ENCODE measurements around the gene LEFTY1. TPM values are rescaled to one million over a fixed set of nuclear protein-coding genes. Genes with fewer than 3 reads are reported as not detected.
A peak's percentile ranks its signal among the peaks of the same experiment; 100 is the strongest.

LEFTY1 gene
- total and polyA plus RNA-seq, 9 of the 15 experiments (the other 6 are each of a cell fraction or from before 2014, with no cell fraction given) = 0.07 to 0.24 (median 0.17) TPM; not detected in 5

- TF ChIP-seq ZNF586 (CRISPR knock-in tag; conservative IDR thresholded peaks at IDR 0.05) = no peak
- TF ChIP-seq NFIC (IDR thresholded peaks at IDR 0.05) = no peak
- TF ChIP-seq ZNF57 (CRISPR knock-in tag; IDR thresholded peaks at IDR 0.05) = no peak
- TF ChIP-seq, protein P1, sequence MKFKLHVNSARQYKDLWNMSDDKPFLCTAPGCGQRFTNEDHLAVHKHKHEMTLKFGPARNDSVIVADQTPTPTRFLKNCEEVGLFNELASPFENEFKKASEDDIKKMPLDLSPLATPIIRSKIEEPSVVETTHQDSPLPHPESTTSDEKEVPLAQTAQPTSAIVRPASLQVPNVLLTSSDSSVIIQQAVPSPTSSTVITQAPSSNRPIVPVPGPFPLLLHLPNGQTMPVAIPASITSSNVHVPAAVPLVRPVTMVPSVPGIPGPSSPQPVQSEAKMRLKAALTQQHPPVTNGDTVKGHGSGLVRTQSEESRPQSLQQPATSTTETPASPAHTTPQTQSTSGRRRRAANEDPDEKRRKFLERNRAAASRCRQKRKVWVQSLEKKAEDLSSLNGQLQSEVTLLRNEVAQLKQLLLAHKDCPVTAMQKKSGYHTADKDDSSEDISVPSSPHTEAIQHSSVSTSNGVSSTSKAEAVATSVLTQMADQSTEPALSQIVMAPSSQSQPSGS (CRISPR knock-in tag; IDR thresholded peaks at IDR 0.05) = no peak
- TF ChIP-seq, protein P2, sequence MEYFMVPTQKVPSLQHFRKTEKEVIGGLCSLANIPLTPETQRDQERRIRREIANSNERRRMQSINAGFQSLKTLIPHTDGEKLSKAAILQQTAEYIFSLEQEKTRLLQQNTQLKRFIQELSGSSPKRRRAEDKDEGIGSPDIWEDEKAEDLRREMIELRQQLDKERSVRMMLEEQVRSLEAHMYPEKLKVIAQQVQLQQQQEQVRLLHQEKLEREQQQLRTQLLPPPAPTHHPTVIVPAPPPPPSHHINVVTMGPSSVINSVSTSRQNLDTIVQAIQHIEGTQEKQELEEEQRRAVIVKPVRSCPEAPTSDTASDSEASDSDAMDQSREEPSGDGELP (CRISPR knock-in tag; IDR thresholded peaks at IDR 0.05; ENCODE audit: borderline replicate concordance) = 0 out of 2 replicates have a peak, but pooled peaks have one; percentile 20
- TF ChIP-seq PRDM10 (IDR thresholded peaks at IDR 0.05; ENCODE audit: partially characterized antibody) = no peak
- no peak for TF ChIP-seq SIX5 (IDR thresholded peaks at IDR 0.05; ENCODE audit: borderline replicate concordance in 1 of 2, insufficient read depth in 1 of 2, low read depth in 1 of 2, low read length in 2 of 2)
- TF ChIP-seq, protein P3, sequence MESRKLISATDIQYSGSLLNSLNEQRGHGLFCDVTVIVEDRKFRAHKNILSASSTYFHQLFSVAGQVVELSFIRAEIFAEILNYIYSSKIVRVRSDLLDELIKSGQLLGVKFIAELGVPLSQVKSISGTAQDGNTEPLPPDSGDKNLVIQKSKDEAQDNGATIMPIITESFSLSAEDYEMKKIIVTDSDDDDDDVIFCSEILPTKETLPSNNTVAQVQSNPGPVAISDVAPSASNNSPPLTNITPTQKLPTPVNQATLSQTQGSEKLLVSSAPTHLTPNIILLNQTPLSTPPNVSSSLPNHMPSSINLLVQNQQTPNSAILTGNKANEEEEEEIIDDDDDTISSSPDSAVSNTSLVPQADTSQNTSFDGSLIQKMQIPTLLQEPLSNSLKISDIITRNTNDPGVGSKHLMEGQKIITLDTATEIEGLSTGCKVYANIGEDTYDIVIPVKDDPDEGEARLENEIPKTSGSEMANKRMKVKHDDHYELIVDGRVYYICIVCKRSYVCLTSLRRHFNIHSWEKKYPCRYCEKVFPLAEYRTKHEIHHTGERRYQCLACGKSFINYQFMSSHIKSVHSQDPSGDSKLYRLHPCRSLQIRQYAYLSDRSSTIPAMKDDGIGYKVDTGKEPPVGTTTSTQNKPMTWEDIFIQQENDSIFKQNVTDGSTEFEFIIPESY (CRISPR knock-in tag; IDR thresholded peaks at IDR 0.05) = no peak
- TF ChIP-seq ZNF347 (CRISPR knock-in tag; IDR thresholded peaks at IDR 0.05; ENCODE audit: low read depth) = no peak
- no peak for TF ChIP-seq PHF20 (IDR thresholded peaks at IDR 0.05; ENCODE audit: partially characterized antibody)
- TF ChIP-seq THRAP3 (IDR thresholded peaks at IDR 0.05; ENCODE audit: borderline replicate concordance) = no peak
- TF ChIP-seq ARHGAP35 (IDR thresholded peaks at IDR 0.05; ENCODE audit: partially characterized antibody) = no peak
- TF ChIP-seq TEAD2 (tag; IDR thresholded peaks at IDR 0.05) = no peak
- TF ChIP-seq, protein P4, sequence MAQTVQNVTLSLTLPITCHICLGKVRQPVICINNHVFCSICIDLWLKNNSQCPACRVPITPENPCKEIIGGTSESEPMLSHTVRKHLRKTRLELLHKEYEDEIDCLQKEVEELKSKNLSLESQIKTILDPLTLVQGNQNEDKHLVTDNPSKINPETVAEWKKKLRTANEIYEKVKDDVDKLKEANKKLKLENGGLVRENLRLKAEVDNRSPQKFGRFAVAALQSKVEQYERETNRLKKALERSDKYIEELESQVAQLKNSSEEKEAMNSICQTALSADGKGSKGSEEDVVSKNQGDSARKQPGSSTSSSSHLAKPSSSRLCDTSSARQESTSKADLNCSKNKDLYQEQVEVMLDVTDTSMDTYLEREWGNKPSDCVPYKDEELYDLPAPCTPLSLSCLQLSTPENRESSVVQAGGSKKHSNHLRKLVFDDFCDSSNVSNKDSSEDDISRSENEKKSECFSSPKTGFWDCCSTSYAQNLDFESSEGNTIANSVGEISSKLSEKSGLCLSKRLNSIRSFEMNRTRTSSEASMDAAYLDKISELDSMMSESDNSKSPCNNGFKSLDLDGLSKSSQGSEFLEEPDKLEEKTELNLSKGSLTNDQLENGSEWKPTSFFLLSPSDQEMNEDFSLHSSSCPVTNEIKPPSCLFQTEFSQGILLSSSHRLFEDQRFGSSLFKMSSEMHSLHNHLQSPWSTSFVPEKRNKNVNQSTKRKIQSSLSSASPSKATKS (CRISPR knock-in tag; IDR thresholded peaks at IDR 0.05) = no peak
- TF ChIP-seq HMG20B (CRISPR knock-in tag; IDR thresholded peaks at IDR 0.05) = no peak
- no peak for TF ChIP-seq ARID3B (CRISPR knock-in tag; IDR thresholded peaks at IDR 0.05; ENCODE audit: borderline replicate concordance)
- TF ChIP-seq ZNF24 (IDR thresholded peaks at IDR 0.05) = no peak
Observed at GRCh38 chr1:225877580-225877979, 11.4 kb downstream of the LEFTY1 start (continued).

Measured in K562 (cell line).